Ascending aorta (tissue), 2 donors: Measurements from ENCODE around the gene MORF4L1. TPM values are rescaled to one million over a fixed set of nuclear protein-coding genes. Genes with fewer than 3 reads are reported as not detected.

Experiments used
- DNase-seq, 2 donors: peaks; one replicate each; pipeline ENCODE4 v3.0.0-alpha.2; 2019; ENCODE audit warnings: low spot score in 2 of 2
- H3K27ac ChIP-seq, 2 donors: fragments of 200-600 bp; sonication (generic); one replicate each; pipeline ENCODE4 v1.5.1; 2016 to 2017; ENCODE audit warnings: mild to moderate bottlenecking in 1 of 2
- H3K27me3 ChIP-seq: fragments of 200-600 bp; sonication (generic); one replicate; pipeline ENCODE4 v1.5.1; 2017
- H3K36me3 ChIP-seq, 2 donors: fragments of 200-600 bp; sonication (generic); one replicate each; pipeline ENCODE4 v1.5.1; 2016
- H3K4me1 ChIP-seq, 2 donors: fragments of 200-600 bp; sonication (generic); one replicate each; pipeline ENCODE4 v1.5.1; 2016 to 2017; ENCODE audit warnings: mild to moderate bottlenecking in 1 of 2
- H3K4me3 ChIP-seq, 2 donors: fragments of 200-600 bp; sonication (generic); one replicate each; pipeline ENCODE4 v1.5.1; 2016 to 2017; ENCODE audit warnings: mild to moderate bottlenecking in 1 of 2
- H3K9me3 ChIP-seq, 2 donors: fragments of 200-600 bp; sonication (generic); one replicate each; pipeline ENCODE4 v1.5.1; 2016
- CTCF ChIP-seq, 3 experiments: fragments of 200-600 bp in 2 of 3; fragments of 450-650 bp in 1 of 3; sonication (generic) in 2 of 3; IDR thresholded peaks; one replicate each; pipeline ENCODE4 v1.5.1; 2016 to 2019; ENCODE audit warnings: antibody characterized with exemption in 3 of 3, mild to moderate bottlenecking in 1 of 3, moderate library complexity in 1 of 3
- intact Hi-C: fragments of 100-400 bp; cut with DNase I; formaldehyde crosslinking; loops from one replicate; pipeline ENCODE4 v1.15.1; 2023
- total RNA-seq: library from RNA; depleted of rRNA; stranded (reverse); fragments of >200 nt; gene quantifications from one replicate; pipeline ENCODE4 v1.1.0, GENCODE V29; 2016

Gene MORF4L1
- total RNA-seq, 1 donor from 2014 or later, result 108 TPM

GRCh38 chr15:78931439-78932257, 59.0 kb downstream of the MORF4L1 start:
- no peak for DNase-seq
- H3K4me1 ChIP-seq, result peaks cover 3 to 15% of the 10 kb centered on the region in 2 donors
- intact Hi-C loops, result no loop called here
- peaks cover 7 to 16% of the 10 kb centered on the region in 2 donors for H3K36me3 ChIP-seq
- TF ChIP-seq CTCF (IDR thresholded peaks at IDR 0.05), result no peak
- H3K27ac ChIP-seq, result peak overlapping the region; percentile 42 to 44
- H3K9me3 ChIP-seq, result no peaks in the 10 kb centered on the region
- H3K27me3 ChIP-seq, result no peaks in the 10 kb centered on the region
- H3K4me3 ChIP-seq, result no peak overlapping the region

GRCh38 chr15:78932258-78932808, 59.6 kb downstream of the MORF4L1 start:
- H3K4me1 ChIP-seq, result peaks cover 3 to 15% of the 10 kb centered on the region in 2 donors
- H3K27me3 ChIP-seq, result no peaks in the 10 kb centered on the region
- TF ChIP-seq CTCF (IDR thresholded peaks at IDR 0.05), result no peak
- no peak for DNase-seq
- no peak overlapping the region for H3K4me3 ChIP-seq
- no peaks in the 10 kb centered on the region for H3K9me3 ChIP-seq
- H3K36me3 ChIP-seq, result peaks cover 6 to 9% of the 10 kb centered on the region in 2 donors
- peak overlapping the region in 1 of 2 donors; percentile 42 for H3K27ac ChIP-seq
- intact Hi-C loops, result no loop called here

- DNase-seq, result no peak
- Histone ChIP-seq H3K27ac (peak overlapping the region; percentile 3 to 20), H3K36me3 (peaks cover 0 to 3% of the 10 kb centered on the region in 2 donors), H3K9me3 (no peaks in the 10 kb centered on the region), H3K4me3 (peak overlapping the region; percentile 16 to 35), H3K27me3 (no peaks in the 10 kb centered on the region), H3K4me1 (peaks cover 3 to 15% of the 10 kb centered on the region in 2 donors)
- no peak for TF ChIP-seq CTCF (IDR thresholded peaks at IDR 0.05)
- intact Hi-C loops, result no loop called here
These were observed 60.6 kb downstream of the MORF4L1 start for GRCh38 chr15:78933187-78933822.

GRCh38 chr15:78933823-78934654, 61.3 kb downstream of the MORF4L1 start:
- peak overlapping the region; percentile 3 to 20 for H3K27ac ChIP-seq
- peaks cover 3 to 15% of the 10 kb centered on the region in 2 donors for H3K4me1 ChIP-seq
- no peaks in the 10 kb centered on the region for H3K36me3 ChIP-seq
- TF ChIP-seq CTCF (IDR thresholded peaks at IDR 0.05), result no peak
- intact Hi-C loops, result no loop called here
- peak overlapping the region; percentile 16 to 35 for H3K4me3 ChIP-seq
- no peak for DNase-seq
- no peaks in the 10 kb centered on the region for H3K27me3 ChIP-seq
- no peaks in the 10 kb centered on the region for H3K9me3 ChIP-seq

GRCh38 chr15:78934655-78935023, 61.9 kb downstream of the MORF4L1 start:
- DNase-seq, result no peak
- Histone ChIP-seq H3K4me1 (peaks cover 3 to 15% of the 10 kb centered on the region in 2 donors), H3K9me3 (no peaks in the 10 kb centered on the region), H3K27ac (no peak overlapping the region), H3K4me3 (no peak overlapping the region), H3K27me3 (no peaks in the 10 kb centered on the region), H3K36me3 (no peaks in the 10 kb centered on the region)
- TF ChIP-seq CTCF (IDR thresholded peaks at IDR 0.05), result no peak
- intact Hi-C loops, result no loop called here
